ENCODE results near the gene EYS. TPM values are rescaled to one million over a fixed set of nuclear protein-coding genes. Genes with fewer than 3 reads are reported as not detected.

Gene EYS
- total RNA-seq, 2 donors from 2014 or later = not detected

- Histone ChIP-seq H3K9me3 (no peaks in the 10 kb centered on the region), H3K27ac (no peak overlapping the region), H3K4me1 (no peaks in the 10 kb centered on the region), H3K27me3 (no peaks in the 10 kb centered on the region), H3K36me3 (no peaks in the 10 kb centered on the region), H3K4me3 (no peak overlapping the region)
- no peak for TF ChIP-seq CTCF (IDR thresholded peaks at IDR 0.05)
- no peak for DNase-seq (ENCODE audit: low spot score)
Observed at GRCh38 chr6:64013011-64013410, 1694.0 kb downstream of the EYS start.

GRCh38 chr6:64012351-64013001 lies 1694.5 kb downstream of the EYS start:
- Histone ChIP-seq H3K9me3 (peaks cover 0 to 2% of the 10 kb centered on the region in 2 donors), H3K27me3 (no peaks in the 10 kb centered on the region), H3K27ac (no peak overlapping the region), H3K4me1 (no peaks in the 10 kb centered on the region), H3K36me3 (no peaks in the 10 kb centered on the region), H3K4me3 (no peak overlapping the region)
- DNase-seq (ENCODE audit: low spot score) = no peak
- TF ChIP-seq CTCF (IDR thresholded peaks at IDR 0.05) = peak in 1 of 2 donors; percentile 49

- H3K36me3 ChIP-seq = no peaks in the 10 kb centered on the region
- TF ChIP-seq CTCF (IDR thresholded peaks at IDR 0.05) = no peak
- DNase-seq (ENCODE audit: low spot score) = no peak
- no peak overlapping the region for H3K4me3 ChIP-seq
- no peak overlapping the region for H3K27ac ChIP-seq
- peaks cover 0 to 10% of the 10 kb centered on the region in 2 donors for H3K9me3 ChIP-seq
- H3K4me1 ChIP-seq = no peaks in the 10 kb centered on the region
- no peaks in the 10 kb centered on the region for H3K27me3 ChIP-seq
Observed at GRCh38 chr6:64010666-64011065, 1696.4 kb downstream of the EYS start.

- H3K36me3 ChIP-seq = no peaks in the 10 kb centered on the region
- peaks cover 0 to 10% of the 10 kb centered on the region in 2 donors for H3K9me3 ChIP-seq
- H3K4me1 ChIP-seq = no peaks in the 10 kb centered on the region
- H3K4me3 ChIP-seq = no peak overlapping the region
- H3K27me3 ChIP-seq = no peaks in the 10 kb centered on the region
- no peak overlapping the region for H3K27ac ChIP-seq
- no peak for TF ChIP-seq CTCF (IDR thresholded peaks at IDR 0.05)
- no peak for DNase-seq (ENCODE audit: low spot score)
Observed at GRCh38 chr6:64010010-64010409, 1697.0 kb downstream of the EYS start.

- no peaks in the 10 kb centered on the region for H3K27me3 ChIP-seq
- no peak for TF ChIP-seq CTCF (IDR thresholded peaks at IDR 0.05)
- no peaks in the 10 kb centered on the region for H3K4me1 ChIP-seq
- H3K9me3 ChIP-seq = peaks cover 0 to 10% of the 10 kb centered on the region in 2 donors
- no peak overlapping the region for H3K27ac ChIP-seq
- DNase-seq (ENCODE audit: low spot score) = no peak
- H3K36me3 ChIP-seq = no peaks in the 10 kb centered on the region
- H3K4me3 ChIP-seq = no peak overlapping the region
Observed at GRCh38 chr6:64006246-64006645, 1700.8 kb downstream of the EYS start.

Measured in right atrium auricular region (tissue), 2 donors.